Measurements from ENCODE around the gene PIGT.

DNA sequence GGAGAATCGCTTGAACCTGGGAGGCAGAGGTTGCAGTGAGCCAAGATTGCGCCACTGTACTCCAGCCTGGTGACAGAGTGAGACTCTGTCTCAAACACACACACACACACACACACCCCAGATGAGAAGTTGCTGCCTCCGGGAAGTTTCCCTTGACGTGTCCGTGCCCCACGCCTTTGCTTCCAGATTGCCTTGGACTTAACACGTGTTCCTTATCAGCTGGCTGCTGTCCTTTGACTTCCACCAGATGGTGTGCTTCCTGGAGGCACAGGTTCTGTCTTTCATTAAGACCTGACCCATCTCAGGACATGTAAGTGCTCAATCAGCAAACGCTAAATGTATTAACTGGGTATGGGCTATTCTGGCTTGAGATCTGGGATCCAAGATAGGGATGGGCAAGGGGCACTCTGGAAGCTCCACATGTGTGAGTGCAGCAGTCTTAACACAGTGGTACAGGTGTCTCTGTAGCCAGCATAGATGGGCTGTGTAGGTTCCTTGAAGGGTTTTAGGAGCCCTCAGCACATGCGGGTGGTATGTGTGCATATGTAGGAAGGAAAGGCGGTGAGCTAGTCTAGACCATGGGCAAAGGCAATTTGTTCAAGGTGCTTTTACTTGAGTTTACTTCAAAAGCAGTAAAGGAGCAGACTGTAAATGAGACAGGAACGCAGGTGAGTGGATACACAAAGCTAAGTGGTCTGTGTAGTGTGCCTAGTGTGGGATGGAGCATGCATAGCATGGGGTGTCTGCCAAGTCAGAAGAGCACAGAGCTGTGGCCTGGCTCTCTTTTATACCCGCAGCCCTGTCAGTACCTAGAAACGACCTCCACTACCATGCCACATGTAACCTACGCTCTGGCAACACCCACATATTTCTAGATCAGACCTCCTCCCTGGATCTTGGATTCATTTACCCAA lies 11.6 kb downstream of the PIGT start:
- TF ChIP-seq, protein P1, sequence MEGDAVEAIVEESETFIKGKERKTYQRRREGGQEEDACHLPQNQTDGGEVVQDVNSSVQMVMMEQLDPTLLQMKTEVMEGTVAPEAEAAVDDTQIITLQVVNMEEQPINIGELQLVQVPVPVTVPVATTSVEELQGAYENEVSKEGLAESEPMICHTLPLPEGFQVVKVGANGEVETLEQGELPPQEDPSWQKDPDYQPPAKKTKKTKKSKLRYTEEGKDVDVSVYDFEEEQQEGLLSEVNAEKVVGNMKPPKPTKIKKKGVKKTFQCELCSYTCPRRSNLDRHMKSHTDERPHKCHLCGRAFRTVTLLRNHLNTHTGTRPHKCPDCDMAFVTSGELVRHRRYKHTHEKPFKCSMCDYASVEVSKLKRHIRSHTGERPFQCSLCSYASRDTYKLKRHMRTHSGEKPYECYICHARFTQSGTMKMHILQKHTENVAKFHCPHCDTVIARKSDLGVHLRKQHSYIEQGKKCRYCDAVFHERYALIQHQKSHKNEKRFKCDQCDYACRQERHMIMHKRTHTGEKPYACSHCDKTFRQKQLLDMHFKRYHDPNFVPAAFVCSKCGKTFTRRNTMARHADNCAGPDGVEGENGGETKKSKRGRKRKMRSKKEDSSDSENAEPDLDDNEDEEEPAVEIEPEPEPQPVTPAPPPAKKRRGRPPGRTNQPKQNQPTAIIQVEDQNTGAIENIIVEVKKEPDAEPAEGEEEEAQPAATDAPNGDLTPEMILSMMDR (conservative IDR thresholded peaks at IDR 0.05; ENCODE audit: low read length), result no peak
- TF ChIP-seq EZH2phosphoT487 (IDR thresholded peaks at IDR 0.05; ENCODE audit: borderline replicate concordance, low read depth, low read length), result no peak
